Hepatic stellate cell (primary cell): ENCODE results near the gene HNRNPA2B1.

Experiments
- DNase-seq: peaks from one replicate; pipeline ENCODE4 v3.0.0; 2011; ENCODE audit warnings: low spot score

HNRNPA2B1 gene

GRCh38 chr7:26145238-26145637, 55.3 kb downstream of the HNRNPA2B1 start:
- no peak for DNase-seq

GRCh38 chr7:26144184-26145080, 56.1 kb downstream of the HNRNPA2B1 start:
- DNase-seq: no peak

GRCh38 chr7:26143298-26144048, 57.1 kb downstream of the HNRNPA2B1 start:
- DNase-seq: no peak

GRCh38 chr7:26141077-26141476, 59.5 kb downstream of the HNRNPA2B1 start:
- no peak for DNase-seq

- DNase-seq: no peak
These were observed 60.2 kb downstream of the HNRNPA2B1 start for GRCh38 chr7:26140380-26140779.
